Measurements from ENCODE around the gene AURKA.

AURKA gene

DNA sequence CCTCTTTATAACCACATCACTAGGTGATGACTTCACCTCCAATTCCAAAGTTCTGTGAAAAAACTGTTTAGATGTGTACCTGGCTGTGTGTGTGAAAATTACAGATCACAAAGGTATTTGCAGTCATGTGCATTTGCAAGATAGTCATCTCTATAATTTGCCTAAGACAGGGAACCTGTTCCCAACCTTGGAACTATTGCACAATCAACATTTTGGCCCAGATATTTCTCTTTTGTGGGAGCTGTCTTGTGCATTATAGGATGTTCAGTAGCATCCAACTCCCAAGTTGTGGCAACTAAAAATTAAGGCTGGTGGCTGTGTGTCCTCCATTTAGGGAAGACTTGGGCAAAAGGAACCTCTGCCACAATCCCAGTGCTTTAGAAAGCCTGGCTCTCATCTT lies 67.2 kb downstream of the AURKA start:
- TF ChIP-seq, protein P1, sequence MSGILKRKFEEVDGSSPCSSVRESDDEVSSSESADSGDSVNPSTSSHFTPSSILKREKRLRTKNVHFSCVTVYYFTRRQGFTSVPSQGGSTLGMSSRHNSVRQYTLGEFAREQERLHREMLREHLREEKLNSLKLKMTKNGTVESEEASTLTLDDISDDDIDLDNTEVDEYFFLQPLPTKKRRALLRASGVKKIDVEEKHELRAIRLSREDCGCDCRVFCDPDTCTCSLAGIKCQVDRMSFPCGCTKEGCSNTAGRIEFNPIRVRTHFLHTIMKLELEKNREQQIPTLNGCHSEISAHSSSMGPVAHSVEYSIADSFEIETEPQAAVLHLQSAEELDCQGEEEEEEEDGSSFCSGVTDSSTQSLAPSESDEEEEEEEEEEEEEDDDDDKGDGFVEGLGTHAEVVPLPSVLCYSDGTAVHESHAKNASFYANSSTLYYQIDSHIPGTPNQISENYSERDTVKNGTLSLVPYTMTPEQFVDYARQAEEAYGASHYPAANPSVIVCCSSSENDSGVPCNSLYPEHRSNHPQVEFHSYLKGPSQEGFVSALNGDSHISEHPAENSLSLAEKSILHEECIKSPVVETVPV (CRISPR knock-in tag; IDR thresholded peaks at IDR 0.05) = no peak
- TF ChIP-seq OSR1 (CRISPR knock-in tag; IDR thresholded peaks at IDR 0.05) = no peak

DNA sequence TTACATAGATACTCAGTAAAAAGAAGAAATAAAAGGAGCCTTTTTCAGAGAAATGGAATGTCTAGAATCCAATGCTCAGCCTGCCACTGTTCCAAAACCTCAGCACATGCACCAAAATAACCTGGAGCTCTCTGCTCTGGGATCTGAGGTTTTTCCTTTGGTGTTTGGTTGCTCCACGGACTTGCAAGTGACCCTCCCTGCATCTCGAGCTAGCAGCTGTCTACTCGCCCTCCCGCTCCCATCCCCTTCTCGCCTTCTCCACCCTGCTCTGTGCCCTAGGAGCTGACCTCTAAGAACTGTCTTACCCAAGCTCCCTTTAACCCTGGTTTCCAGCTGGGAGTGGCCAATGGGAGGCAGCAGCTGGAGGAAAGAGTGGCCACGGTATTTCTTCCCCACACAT lies 68.4 kb downstream of the AURKA start:
- ATAC-seq = no peak
- TF ChIP-seq TCF4 (CRISPR knock-in tag; IDR thresholded peaks at IDR 0.05; ENCODE audit: borderline replicate concordance) = no peak
- no peak for TF ChIP-seq GLIS3 (CRISPR knock-in tag; IDR thresholded peaks at IDR 0.05)
- TF ChIP-seq ISL1 (CRISPR knock-in tag; IDR thresholded peaks at IDR 0.05) = no peak
- no peak for TF ChIP-seq ZNF565 (CRISPR knock-in tag; conservative IDR thresholded peaks at IDR 0.05; ENCODE audit: low read depth)
- TF ChIP-seq BACH2 (CRISPR knock-in tag; IDR thresholded peaks at IDR 0.05; ENCODE audit: borderline replicate concordance) = no peak
- TF ChIP-seq CREB5 (CRISPR knock-in tag; IDR thresholded peaks at IDR 0.05; ENCODE audit: low read depth) = no peak
- TF ChIP-seq TOX (CRISPR knock-in tag; IDR thresholded peaks at IDR 0.05; ENCODE audit: borderline replicate concordance) = no peak
- TF ChIP-seq ESRRG (CRISPR knock-in tag; IDR thresholded peaks at IDR 0.05) = no peak
- TF ChIP-seq CSDC2 (CRISPR knock-in tag; IDR thresholded peaks at IDR 0.05) = no peak
- TF ChIP-seq ARNTL (CRISPR knock-in tag; IDR thresholded peaks at IDR 0.05; ENCODE audit: borderline replicate concordance, low read depth) = no peak
- no peak for TF ChIP-seq POU6F1 (CRISPR knock-in tag; IDR thresholded peaks at IDR 0.05; ENCODE audit: borderline replicate concordance, low read depth)
- TF ChIP-seq PPARA (CRISPR knock-in tag; IDR thresholded peaks at IDR 0.05; ENCODE audit: borderline replicate concordance) = no peak

More for the DNA sequence above, 67.2 kb downstream of the AURKA start:
- no peak for ATAC-seq

- ATAC-seq = no peak
- TF ChIP-seq, protein P2, sequence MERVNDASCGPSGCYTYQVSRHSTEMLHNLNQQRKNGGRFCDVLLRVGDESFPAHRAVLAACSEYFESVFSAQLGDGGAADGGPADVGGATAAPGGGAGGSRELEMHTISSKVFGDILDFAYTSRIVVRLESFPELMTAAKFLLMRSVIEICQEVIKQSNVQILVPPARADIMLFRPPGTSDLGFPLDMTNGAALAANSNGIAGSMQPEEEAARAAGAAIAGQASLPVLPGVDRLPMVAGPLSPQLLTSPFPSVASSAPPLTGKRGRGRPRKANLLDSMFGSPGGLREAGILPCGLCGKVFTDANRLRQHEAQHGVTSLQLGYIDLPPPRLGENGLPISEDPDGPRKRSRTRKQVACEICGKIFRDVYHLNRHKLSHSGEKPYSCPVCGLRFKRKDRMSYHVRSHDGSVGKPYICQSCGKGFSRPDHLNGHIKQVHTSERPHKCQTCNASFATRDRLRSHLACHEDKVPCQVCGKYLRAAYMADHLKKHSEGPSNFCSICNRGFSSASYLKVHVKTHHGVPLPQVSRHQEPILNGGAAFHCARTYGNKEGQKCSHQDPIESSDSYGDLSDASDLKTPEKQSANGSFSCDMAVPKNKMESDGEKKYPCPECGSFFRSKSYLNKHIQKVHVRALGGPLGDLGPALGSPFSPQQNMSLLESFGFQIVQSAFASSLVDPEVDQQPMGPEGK (CRISPR knock-in tag; IDR thresholded peaks at IDR 0.05; ENCODE audit: borderline replicate concordance) = no peak
- TF ChIP-seq ZFP3 (CRISPR knock-in tag; IDR thresholded peaks at IDR 0.05) = no peak
- no peak for TF ChIP-seq CREB5 (CRISPR knock-in tag; IDR thresholded peaks at IDR 0.05; ENCODE audit: low read depth)
- TF ChIP-seq GLIS3 (CRISPR knock-in tag; IDR thresholded peaks at IDR 0.05) = no peak
- no peak for TF ChIP-seq POU6F1 (CRISPR knock-in tag; IDR thresholded peaks at IDR 0.05; ENCODE audit: borderline replicate concordance, low read depth)
- TF ChIP-seq TCF4 (CRISPR knock-in tag; IDR thresholded peaks at IDR 0.05; ENCODE audit: borderline replicate concordance) = no peak
Measured at GRCh38 chr20:56323206-56323605, 68.8 kb downstream of the AURKA start.

GRCh38 chr20:56322681-56323080 lies 69.3 kb downstream of the AURKA start:
- ATAC-seq = no peak
- TF ChIP-seq, protein P2 (CRISPR knock-in tag; IDR thresholded peaks at IDR 0.05; ENCODE audit: borderline replicate concordance) = no peak

All from SK-N-SH treated with all-trans-retinoic acid at 6 μM for 48 hours (cell line).